Limb (tissue), 2 donors: ENCODE results near the gene UQCRHL.

Experiments
- DNase-seq, 2 donors: peaks; one replicate each; pipeline ENCODE4 v3.0.0-alpha.2; 2016; ENCODE audit errors: extremely low spot score in 2 of 2

The UQCRHL gene

GRCh38 chr1:15799004-15799867 is 8.2 kb downstream of the UQCRHL start:
- DNase-seq: no peak

DNA sequence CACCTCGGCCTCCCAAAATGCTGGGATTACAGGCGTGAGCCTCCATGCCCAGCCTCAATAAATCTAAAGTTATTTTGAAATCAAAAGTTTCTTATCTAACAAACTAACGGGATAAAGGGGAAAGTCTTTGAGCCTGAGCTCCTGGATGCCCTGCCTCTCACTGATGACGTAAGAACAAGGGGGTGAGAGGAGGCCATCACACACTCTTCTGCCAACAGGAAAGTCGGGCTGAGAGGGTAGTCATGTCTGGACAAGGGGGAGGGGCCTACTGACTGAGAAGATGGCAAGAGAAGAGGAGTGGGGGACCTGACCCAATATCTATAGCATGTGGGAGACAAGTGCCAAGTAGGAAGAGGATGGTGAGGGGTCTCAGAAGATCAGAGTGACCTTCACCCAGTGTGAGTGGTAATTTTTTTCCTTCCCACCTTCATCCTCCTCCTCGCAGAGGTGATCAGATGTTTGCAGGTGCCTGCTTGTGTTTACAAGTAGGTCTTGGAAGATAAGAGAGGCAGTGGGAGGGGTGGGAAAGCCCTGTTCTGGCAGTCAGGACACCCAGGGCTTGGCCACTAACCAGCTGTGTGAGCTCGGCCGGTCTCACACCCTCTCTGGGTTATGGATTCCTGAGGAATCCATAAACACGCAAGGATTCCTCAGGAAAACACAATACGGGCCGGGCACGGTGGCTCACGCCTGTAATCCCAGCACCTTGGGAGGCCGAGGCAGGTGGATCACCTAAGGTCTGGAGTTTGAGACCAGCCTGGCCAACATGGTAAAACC is 9.6 kb downstream of the UQCRHL start:
- DNase-seq: no peak

- DNase-seq: no peak
These were observed 11.4 kb downstream of the UQCRHL start for GRCh38 chr1:15796086-15796462.

DNA sequence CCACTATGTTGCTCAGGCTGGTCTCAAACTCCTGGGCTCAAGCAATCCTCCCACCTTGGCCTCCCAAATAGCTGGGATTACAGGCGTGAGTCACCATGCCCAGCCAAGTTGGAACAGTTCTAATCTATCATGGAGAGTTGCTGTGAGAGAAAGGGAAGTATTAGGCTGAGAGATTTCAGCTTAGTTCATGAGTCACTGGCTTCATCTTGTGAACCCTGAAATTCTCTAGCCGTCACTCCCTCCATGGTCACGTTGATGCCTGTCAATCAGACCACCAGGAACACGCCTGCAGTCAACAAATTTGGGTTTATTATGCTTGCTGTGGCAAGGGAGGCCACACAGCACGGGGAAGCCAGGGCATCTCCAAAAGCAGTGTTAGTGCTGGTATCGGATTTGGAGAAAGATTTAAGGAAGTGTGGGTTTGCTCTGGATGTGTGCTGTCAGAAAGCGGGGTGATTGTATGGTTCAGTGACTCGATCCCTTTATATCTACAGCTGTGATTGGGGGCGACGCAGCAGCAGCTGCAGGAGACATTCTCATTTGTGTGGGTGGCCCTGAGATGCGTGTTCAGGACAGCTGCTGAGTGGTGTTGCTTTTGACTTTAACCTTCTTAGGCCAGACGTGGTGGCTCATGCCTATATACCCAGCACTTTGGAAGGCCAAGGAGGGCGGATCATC is 18.7 kb downstream of the UQCRHL start:
- no peak for DNase-seq

GRCh38 chr1:15786581-15786980 is 20.9 kb downstream of the UQCRHL start:
- no peak for DNase-seq

- no peak for DNase-seq
These were observed 21.8 kb downstream of the UQCRHL start for GRCh38 chr1:15785683-15786082.

GRCh38 chr1:15777909-15778707 is 29.3 kb downstream of the UQCRHL start:
- DNase-seq: no peak

DNA sequence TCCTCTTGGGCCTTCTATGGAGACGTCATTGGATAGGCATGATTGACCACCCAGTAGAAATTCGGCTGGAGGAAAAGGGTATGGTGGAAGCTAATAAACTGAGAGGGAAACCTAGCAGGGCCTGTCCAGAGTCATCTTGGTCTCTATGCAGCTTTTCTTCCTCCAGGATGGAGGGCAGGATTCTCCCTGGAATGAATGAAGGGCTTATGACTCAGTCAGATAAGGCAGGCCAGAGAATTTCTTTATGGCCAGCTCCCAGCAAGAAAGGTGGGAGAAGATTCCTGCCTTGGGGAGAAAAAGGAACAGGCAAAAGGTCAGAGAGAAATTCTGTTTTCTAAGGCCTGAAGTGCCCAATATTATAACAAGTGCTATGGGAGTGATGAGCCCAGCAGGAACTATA is 31.7 kb downstream of the UQCRHL start:
- DNase-seq: no peak

- DNase-seq: no peak
These were observed 35.5 kb downstream of the UQCRHL start for GRCh38 chr1:15771836-15772515.

GRCh38 chr1:15770313-15770962 is 37.0 kb downstream of the UQCRHL start:
- no peak for DNase-seq

- DNase-seq: no peak
These were observed 39.1 kb downstream of the UQCRHL start for GRCh38 chr1:15768388-15768787.

DNA sequence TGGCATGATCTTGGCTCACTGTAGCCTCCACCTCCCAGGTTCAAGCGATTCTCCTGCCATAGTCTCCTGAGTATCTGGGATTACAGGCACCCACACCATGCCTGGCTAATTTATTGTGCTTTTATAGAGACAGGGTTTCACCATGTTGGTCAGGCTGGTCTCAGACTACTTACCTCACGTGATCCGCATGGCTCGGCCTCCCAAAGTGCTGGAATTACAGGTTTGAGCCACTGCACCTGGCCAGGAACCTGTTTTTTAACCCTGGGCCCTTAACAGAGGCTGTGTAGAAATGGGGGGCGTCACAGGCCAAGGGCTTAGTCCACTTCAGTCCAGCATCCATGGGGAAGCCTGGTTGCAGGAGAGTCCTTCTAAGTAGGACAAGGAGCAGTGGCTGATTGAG is 39.5 kb downstream of the UQCRHL start:
- no peak for DNase-seq

DNA sequence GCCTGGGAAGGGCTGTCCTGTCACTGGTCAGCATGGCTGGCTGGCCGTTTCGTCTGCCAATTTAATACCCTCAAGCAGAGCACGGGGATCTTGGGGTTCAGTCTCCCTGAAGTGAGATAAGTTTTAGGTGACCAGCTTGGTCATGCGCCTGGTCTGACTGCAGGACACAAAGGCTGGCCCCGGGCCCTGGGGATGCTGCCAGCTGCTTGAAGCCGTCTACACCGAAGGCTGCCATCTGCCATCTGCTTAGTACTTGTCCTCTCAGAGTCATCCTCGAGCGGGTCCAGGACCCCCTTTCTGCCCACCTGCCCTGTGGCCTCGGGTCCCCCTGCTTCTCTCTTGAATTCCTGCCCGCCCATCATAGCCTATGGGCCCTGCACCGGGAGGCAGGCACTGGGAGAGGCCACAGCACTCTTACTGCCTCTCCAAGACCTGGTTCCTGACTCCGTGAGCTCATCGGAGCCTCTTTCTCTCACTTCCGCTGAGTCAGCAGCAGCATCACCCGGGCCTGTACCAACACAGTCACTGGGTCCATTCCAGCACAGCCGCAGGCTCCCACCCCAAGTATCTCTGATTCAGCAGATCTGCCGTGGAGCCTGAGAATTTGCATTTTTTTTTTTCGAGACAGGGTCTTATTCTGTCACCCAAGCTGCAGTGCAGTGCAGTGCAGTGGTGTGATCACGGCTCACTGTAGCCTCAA is 41.8 kb downstream of the UQCRHL start:
- DNase-seq: no peak

- no peak for DNase-seq
These were observed 42.6 kb downstream of the UQCRHL start for GRCh38 chr1:15764890-15765289.

GRCh38 chr1:15764269-15764764 is 43.1 kb downstream of the UQCRHL start:
- DNase-seq: no peak

GRCh38 chr1:15762546-15762945 is 44.9 kb downstream of the UQCRHL start:
- no peak for DNase-seq

- DNase-seq: no peak
These were observed 45.9 kb downstream of the UQCRHL start for GRCh38 chr1:15761366-15762128.

DNA sequence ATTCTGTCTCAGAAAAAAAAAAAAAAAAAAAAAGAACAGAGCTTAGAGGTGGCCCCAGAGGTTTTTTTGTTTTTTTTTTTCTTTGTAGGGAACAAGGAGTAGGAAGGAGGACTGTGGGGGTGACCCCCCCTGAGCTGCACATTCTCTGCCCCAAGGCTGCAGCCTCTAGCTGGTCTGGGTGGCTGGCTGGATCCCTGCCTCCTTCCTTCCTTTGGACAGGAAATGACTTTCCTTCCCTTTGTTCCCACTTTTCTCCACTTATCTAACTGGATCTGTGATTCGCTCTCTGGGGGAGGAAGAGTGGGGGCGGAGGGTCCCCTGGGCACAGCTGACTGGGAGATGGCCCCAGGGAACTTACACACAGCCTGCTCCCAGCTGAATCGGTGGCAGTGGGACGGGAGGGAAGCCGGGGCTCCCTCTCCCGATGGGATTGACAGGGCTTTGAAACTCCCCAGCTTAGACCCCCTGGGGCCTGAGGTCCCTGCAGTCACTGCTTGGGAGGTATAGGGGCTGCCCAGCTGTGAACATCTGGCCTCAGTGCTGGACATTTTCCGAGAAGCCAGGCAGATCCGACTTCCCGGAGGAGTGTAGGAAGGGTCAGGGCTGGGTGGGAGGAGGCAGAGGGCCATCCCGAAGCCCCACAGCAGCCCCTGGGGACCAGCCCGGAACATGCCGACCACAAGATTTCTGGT is 46.8 kb downstream of the UQCRHL start:
- peak in 1 of 2 donors; percentile 58 for DNase-seq
